Muscle layer of colon (tissue), 2 donors: ENCODE data around the gene MDM4.

Experiments
- H3K27ac ChIP-seq: one replicate; pipeline ENCODE4 v1.7.0; 2013; ENCODE audit warnings: low read depth, mild to moderate bottlenecking, low read length, moderate library complexity
- H3K27me3 ChIP-seq, 2 donors: one replicate each; pipeline ENCODE4 v1.7.0; 2013; ENCODE audit warnings: low read length in 2 of 2, mild to moderate bottlenecking in 2 of 2; ENCODE audit not compliant: insufficient read depth in 2 of 2, control insufficient read depth in 1 of 2
- H3K36me3 ChIP-seq: one replicate; pipeline ENCODE4 v1.7.0; 2013; ENCODE audit warnings: mild to moderate bottlenecking, low read length; ENCODE audit not compliant: insufficient read depth
- H3K4me1 ChIP-seq: one replicate; pipeline ENCODE4 v1.7.0; 2013; ENCODE audit warnings: mild to moderate bottlenecking, low read length; ENCODE audit not compliant: insufficient read depth
- H3K4me3 ChIP-seq, 2 donors: one replicate each; pipeline ENCODE4 v1.7.0; 2013; ENCODE audit warnings: low read length in 2 of 2, low read depth in 1 of 2, mild to moderate bottlenecking in 1 of 2, moderate library complexity in 1 of 2
- H3K9ac ChIP-seq: one replicate; pipeline ENCODE4 v1.7.0; 2013; ENCODE audit warnings: low read length
- H3K9me3 ChIP-seq: one replicate; pipeline ENCODE4 v1.7.0; 2013; ENCODE audit warnings: mild to moderate bottlenecking, low read length
- donor health status: abdominal sarcoma.
- donor health status: Adenocarcinoma of cecum.

MDM4 gene

DNA sequence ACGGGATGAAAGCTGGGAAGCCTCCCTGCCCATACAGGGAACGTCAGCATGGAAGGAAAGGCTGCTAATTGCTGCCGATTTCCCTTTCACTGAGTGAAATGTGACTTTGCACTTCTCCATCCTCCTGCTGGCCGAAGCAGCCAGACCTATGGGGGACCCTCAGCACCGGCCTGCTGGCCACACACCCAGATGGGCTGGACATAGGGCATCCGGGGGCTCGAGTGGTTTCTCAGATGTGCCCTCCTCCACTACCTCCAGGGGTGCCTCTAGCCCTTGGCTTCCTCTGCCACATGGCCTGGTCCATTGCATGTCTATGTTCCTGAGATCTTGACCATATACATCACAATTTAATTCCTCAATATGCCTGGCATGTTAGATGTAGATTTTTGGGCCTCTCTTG is 89.6 kb downstream of the MDM4 start:
- Histone ChIP-seq H3K27ac (no peak overlapping the region), H3K27me3 (no peaks in the 10 kb centered on the region), H3K9me3 (no peaks in the 10 kb centered on the region), H3K4me1 (no peaks in the 10 kb centered on the region), H3K36me3 (no peaks in the 10 kb centered on the region), H3K9ac (no peak overlapping the region), H3K4me3 (no peak overlapping the region)
